ENCODE measurements around the gene ARSG.
"Not testable (repeated sequence)": the region's sequence is repeated elsewhere in the genome, so short reads cannot be mapped to it uniquely, and the experiment has no call there.

Gene ARSG

DNA sequence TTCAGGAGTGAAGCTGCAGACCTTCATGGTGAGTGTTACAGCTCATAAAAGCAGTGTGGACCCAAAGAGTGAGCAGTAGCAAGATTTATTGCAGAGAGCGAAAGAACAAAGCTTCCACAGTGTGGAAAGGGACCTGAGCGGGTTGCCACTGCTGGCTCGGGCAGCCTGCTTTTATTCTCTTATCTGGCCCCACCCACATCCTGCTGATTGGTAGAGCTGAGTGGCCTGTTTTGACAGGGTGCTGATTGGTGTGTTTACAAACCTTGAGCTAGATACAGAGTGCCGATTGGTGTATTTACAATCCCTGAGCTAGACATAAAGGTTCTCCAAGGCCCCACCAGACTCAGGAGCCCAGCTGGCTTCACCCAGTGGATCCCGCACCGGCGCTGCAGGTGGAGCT, 17.2 kb downstream of the ARSG start:
- FAIRE-seq, result not testable (repeated sequence)

DNA sequence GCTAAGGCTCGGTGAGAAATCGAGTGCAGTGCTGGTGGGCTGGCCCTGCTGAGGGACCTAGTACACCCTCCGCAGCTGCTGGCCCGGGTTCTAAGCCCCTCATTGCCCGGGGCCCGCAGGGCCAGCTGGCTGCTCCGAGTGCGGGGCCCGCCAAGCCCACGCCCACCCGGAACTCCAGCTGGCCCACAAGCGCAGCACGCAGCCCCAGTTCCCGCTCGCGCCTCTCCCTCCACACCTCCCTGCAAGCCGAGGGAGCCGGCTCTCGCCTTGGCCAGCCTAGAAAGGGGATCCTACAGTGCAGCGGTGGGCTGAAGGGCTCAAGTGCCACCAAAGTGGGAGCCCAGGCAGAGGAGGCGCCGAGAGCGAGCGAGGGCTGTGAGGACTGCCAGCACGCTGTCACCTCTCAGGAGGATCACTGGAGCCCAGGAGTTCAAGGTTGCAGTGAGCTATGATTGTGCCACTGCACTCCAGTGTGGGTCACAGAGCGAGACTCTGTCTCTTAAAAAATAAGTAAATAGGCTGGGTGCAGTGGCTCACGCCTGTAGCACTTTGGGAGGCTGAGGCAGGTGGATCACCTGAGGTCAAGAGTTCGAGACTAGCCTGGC, 17.9 kb downstream of the ARSG start:
- FAIRE-seq, result not testable (repeated sequence)

DNA sequence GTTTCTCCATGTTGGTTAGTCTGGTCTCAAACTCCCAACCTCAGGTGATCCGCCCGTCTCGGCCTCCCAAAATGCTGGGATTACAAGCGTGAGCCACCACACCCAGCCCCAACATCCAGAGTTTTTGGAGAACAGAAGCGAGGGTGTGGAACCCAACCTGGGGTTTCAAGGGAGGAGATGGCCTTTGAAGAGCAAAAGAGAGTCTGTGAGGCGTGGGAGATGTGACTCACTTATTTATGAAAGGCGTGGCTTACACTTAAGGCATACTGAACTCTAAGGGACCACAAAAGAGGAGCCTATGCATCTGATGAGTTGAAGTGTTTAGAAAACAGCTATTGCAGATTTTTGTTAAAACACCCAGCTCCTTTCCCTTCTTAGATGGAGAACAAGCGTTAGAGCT, 18.9 kb downstream of the ARSG start:
- no peak for FAIRE-seq

DNA sequence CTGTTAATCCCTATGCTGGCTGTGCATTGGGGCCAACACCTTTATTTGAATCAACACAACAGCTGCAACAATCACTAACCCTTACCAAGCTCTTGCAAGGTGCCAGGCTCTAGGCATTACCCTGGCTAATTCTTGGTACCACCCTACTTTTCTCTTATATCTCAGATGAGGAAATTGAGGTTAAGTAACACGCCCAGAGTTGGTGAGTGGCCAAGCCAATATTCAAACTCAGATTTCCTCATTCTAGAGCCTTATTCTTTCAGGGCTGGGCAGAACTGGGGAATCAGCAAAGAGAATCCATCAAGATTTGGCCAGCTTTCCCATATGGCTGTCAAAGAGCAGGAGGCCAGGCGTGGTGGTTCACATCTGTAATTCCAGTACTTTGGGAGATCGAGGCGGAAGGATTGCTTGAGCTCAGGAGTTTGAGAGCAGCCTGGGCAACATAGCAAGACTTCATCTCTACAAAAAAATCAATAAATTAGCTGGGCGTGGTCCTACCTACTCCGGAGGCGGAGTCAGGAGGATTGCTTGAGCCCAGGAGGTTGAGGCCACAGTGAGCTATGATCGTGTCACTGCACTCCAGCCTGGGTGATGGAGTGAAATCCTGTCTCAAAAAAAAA, 23.7 kb downstream of the ARSG start:
- no peak for FAIRE-seq

DNA sequence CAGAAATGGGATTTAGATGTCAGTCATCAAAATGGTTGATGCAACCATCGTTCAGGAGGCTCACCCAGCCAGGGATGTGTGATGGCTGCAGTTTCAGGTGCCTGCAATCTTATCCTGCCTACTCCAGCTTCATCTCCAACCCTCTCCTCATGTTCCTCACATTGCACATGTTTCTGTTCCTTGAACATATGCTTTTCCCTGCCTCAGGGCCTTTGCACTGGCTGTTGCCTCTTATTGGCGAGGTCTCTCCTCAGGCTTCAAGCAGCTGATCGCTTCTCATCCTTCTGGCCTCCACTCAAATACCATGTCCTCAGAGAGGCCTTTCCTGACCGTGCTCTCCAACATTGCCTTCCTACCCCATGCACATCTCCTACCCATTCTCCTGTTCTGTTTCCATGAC, 24.6 kb downstream of the ARSG start:
- no peak for FAIRE-seq

DNA sequence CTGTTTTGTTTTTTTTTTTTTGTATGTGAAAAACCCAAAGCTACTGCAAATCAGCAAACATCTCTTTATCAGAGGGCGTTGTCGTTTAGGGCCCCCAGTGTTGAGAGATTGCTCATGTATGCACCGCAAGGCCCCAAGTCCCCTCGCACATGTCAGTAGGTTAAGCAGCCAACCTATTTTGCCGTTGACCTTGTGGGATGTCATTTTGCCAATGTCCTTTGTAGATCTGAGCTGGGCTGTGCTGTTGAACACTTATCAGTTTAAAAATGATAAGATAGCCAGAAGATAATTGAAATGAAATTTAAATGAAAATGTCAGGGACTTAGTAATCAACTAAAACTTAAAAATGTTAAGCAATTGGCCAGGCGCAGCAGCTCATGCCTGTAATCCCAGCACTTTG, 26.2 kb downstream of the ARSG start:
- FAIRE-seq, result no peak

DNA sequence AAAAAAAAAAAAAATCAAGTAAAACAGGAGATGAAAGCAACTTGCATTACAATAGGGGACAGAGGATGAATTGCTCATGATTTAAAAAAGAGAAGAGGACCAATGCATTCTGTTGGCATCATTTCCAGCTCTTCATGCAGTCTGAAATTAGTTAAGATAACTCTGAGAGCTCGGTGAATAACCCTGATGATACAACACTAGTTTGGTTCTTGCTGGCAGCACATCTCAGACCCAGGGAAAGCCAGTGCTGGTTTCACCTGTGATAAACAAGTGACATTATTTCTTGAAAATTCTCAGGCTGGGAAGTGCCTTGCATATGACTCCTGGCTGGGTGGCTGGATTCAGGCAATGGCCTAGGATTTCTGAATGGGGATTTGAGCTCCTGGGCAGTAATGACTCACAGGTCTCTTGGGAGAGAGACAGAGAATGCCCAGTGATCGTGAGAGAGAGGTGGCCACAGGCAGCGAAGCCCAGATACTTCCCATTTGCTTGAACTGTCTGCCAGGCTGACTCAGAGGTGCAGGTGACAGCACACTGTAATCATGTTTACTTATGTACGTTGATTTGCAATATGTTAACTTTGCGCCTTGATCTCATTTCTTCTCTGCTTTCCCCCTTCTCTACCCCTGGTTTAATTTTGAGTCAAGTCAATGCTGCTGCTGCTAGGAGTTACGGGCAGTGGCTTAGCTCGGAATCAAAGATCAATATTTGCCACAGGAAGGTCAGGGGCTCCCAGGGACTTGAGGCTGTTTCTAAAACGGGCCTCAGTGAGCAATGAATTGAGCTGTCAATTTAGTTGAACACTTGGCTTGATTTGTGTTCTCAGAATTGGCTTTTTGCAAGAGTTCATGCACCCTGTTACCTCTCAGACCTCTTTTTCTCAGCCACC, 27.1 kb downstream of the ARSG start:
- FAIRE-seq, result no peak

DNA sequence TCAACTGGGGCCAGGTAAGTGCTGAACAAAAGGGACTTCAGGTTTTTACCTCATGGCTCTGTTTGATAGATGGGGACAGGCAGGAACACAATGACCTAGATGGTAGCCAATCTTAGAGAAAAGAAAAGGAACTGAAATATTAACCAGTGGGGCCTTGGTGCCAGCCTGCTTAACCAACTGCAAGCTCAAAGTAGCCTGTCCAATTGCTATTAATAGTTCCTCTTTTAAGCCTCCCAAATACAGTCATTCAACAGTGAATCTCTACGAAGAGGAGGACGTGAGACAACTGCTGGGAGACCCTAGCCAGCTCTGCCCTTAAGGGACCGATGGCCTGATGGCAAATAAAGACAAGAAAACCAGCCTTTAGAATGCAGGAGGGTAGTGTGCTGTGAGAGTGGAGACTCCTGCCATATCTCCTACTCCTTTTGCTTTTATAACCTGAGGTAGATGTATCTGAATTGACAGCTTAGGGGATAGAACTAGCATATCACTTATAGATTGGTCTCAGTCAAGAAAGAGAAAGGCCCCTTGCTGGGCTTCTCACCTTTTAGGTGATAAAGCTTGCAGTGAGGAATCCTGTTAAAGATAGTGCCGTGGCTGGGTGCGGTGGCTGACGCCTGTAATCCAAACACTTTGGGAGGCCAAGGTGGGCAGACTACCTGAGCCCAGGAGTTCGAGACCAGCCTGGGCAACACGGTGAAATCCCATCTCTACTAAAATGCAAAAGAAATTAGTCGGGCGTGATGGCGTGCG, 28.3 kb downstream of the ARSG start:
- FAIRE-seq, result no peak

DNA sequence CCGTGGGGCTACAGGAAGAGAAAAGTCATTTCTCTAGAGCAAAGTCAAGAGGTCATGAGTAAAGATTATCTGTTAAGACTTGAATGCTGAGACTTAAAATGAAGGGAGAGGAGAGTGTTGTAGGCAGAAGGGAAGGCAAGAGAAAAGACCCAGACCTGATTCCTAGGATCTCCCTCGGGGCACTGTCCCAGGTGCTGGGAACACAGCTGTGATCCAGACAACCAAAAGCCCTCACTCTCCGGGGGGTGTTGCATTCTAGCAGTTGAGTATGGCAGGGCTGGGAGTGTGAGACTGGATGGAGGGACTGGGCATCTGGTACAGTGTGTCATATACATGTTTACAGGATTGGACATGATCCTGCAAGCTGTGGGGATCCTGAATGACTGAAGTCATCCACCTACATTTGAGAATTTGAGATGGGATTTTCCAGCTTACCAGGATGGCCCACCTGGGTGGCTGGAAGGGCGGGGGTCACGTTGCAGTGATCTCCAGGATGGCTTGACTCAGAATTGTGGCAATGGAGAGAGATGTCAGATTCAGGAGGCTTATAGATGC, 29.1 kb downstream of the ARSG start:
- FAIRE-seq, result no peak

DNA sequence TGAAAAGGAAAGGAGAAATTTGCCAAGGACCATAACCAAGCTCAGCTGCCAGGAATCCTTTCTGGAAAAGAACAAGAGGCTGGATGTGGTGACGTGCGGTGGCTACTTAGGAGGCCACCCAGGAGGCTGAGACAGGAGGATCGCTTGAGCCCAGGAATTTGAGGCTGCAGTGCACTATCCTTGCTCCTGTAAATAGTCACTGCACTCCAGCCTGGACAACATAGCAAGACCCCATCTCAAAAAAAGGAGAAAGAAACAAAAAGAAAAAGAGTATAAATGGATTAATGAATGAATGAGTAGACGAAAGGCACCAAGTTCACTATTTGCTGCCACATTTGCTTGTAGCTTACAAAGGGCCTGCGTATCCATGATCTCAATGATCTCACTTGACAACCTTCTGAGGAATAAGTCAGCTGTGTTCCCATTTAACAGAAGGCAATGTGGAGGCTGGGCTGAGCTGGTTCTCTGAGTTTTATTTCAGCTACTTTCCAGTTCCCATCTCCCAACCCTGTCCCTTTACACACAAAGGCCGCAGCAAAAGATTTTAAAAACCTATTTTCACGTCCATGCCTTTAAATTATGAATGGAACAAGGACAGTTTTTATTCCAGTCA, 29.8 kb downstream of the ARSG start:
- FAIRE-seq, result no peak

DNA sequence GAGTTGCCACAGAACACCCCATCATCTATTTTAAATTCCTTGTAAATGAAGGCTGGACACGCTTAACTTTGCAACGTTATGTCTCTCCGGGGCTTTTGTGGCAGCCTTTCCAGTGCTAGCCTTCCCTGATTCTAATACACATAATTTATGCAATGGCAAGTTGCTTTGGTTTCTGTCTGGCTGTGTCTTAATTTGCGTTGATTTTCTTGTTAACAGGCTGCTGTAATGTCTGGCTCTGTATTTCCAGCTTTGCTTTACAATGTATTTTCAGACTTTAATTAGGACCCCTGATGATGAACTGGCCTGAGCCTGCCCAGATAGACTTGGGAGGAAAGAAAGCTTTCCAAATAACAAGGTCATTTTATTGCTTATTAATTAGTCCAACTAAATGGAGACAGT, 30.3 kb downstream of the ARSG start:
- FAIRE-seq, result no peak

DNA sequence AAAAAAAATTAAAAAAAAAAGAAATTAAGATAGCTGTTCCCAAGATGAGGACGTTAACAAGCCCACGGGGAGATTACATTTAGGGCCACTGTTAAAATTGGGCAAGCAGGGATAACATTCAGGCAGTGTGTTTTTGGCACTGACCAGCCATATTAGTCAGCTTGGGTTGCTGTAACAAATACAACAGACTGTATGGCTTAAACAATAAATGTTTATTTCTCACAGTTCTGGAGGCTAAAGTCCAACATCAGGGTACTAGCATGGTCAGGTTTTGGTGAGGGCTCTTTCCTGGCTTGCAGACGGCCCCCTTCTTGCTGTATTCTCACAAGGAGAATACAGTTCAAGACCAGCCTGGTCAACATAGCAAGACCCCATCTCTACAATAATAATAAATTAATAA, 31.3 kb downstream of the ARSG start:
- no peak for FAIRE-seq

DNA sequence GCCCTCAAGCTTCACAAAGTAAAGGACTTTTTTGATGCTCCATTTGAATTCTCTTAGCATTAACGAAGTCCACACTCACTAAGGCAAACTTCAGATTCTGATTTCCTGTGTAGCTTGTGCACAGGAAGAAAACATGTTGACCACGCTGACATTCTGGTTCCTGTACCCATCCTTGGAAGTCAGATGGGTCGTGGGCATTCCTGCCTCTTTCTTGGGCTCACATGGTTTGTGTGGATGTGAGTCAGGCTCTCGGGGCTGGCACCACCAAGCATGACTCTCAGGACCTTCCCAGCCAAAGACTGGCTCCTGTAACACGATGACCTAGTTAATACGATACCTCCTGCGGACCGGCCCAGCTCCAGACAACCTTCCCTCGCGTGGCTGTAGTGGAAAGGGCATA, 32.8 kb downstream of the ARSG start:
- FAIRE-seq, result no peak

DNA sequence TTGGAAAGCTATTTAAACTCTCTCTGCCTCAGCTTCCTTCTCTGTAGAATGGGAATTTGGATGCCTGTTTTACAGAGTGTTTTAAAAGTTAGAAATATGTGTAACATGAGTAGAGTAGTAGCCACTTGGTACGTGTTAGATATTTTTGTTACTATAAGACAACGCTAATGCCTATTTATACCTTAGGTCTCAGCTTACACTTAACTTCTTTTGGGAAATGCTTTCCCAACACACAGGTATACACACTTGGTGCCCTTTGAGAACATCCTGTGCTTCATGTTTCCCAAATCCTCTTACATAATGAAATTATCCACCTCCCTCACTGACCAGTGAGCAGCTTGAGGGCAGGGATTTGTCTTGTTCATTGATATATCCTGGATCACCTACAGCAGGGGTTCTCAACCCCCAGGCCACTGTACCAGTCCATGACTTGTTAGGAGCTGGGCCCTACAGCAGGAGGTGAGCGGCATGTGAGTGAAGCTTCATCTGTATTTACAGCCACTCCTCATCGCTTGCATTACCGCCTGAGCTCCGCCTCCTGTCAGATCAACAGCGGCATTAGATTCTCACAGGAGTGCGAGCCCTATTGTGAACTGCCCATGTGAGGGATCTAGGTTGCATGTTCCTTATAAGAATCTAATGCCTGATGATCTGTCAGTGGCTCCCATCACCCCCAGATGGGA, 33.5 kb downstream of the ARSG start:
- no peak for FAIRE-seq

DNA sequence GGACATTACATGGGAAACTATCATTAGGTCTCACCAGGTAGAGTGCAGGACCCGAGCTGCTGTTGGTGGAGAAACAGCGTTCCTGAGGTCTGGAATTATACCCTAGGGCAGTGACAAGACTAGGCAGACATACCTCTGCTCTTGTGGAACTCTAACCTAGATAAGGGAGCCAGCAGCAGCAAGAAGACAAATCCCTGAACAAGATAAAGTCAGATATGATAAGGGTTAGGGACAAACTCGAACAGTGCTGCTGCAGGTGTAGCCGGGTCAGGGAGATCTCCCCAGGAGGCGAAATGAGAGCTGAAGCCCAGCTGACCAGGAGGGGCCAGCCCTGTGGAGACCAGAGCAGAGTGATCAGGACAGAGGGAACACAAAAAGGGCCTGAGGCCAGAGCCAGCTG, 34.7 kb downstream of the ARSG start:
- FAIRE-seq, result no peak

DNA sequence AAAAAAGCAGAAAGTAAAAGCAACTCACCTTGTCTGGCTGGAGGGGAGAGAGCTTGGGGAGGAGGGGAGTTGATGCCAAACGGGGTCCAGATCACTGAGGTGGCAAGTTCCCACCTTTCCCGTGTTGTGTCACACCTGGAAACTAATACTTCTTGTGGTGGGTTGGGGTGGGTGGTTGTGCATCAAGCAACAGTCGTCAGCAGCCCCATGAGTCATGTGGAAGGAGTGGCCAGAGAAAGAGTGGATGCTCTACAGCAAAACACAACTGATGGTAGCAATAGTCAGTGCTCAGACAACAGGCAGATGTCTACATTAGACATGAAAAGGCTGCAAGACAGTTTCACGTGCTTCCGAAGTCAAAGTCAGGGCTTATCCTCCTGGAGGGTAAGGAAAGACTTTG, 35.4 kb downstream of the ARSG start:
- FAIRE-seq, result no peak

DNA sequence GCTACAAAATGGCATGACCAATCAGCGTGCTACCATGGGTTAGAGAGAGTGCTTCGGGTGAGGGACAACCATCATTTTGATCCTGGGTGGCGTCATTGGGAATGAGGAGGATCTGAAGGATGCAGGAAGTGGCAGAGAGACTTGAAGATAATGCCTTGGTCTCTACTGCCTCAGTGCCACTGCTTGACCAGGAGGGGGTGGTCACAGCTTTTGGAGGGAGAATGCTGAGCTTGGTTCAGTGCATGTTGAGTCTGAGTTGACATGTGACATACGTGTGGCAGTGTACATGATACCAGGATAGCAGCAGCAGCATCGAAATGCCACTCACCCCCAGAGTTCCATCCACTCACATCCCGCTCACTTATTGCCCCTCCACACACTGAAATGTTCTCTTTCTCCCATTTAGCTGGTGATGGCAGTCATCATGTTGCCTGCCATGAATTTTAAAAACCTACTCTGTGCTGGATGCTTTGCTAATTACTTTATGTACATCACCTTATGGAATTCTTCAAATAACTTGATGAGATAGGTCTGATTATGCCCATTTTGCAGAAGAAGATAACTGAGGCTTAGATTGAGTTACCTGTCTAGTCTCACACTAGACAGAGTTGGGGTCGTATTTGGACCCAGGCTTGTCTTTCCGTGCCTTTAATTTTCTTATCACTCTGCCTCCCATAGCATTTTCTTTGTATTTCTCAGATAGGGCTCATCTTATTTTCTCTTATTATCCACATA, 36.7 kb downstream of the ARSG start:
- no peak for FAIRE-seq

DNA sequence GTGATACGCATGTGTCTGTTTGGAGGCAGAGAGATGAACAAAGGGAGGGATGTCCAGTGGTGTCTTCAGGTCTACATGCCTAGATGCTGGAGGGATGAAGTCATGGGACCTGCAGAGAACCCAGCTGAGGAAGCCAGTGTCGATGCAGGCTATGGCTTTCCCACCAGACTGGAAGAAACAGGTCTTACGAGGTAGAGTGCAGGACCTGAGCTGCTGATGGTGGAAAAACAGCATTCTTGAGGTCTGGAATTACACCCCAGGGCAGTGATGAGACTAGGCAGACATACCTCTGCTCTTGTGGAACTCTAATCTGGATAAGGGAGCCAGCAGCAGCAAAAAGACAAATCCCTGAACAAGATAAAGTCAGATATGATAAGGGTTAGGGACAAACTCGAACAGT, 37.4 kb downstream of the ARSG start:
- FAIRE-seq, result no peak

DNA sequence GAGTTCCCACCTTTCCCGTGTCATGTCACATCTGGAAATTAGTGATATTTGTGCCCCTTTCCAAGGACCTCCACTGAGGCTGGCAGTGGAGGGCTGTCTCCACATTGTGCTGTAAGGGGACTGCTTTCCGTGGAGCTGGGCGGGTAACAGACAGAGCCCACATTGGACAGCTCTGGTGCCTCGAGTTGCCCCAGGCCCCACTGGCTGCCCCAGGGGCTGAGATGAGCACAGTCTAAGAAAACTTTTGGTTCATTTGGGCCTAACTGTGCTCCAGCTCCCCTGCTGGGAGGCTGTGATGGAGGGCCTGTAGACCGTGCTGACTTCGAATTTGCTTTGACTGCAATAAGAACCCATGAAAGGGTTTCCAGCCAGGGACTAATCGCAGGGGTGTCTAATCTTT, 38.0 kb downstream of the ARSG start:
- FAIRE-seq, result no peak

DNA sequence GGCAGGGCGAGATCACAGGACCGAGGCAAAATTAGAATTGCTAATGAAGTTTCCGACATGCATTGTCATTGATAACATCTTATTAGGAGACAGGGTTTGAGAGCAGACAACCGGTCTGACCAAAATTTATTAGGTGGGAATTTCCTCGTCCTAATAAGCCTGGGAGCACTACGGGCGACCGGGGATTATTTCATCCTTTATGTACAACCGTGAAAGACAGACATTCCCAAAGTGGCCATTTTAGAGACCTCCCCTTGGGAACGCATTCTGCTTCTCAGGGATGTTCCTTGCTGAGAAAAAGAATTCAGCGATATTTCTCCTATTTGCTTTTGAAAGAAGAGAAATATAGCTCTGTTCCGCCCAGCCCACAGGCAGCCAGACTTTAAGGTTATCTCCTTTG, 40.6 kb downstream of the ARSG start:
- not testable (repeated sequence) for FAIRE-seq

DNA sequence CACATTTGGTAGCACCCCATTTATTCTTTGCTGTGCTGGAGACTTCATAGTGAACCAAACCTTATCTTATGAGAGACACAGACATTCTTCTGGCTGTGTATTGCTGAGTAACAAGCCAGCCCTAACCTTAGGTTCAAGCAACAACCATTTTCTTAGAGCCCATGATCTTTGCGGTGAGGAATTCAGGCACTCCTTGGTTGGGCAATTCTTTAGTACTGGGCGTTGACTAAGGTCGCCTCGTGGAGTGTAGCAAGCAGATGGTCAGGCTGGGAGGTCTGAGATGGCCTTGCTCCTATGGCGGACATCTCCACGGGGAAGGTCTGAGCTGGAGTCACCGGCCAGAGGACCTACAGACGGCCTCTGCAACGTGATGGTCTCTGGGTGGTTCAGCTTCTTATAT, 43.1 kb downstream of the ARSG start:
- FAIRE-seq, result no peak

Data from colon (tissue), 2 donors.